ENCODE data around the gene SAV1. TPM values are rescaled to one million over a fixed set of nuclear protein-coding genes. Genes with fewer than 3 reads are reported as not detected.

Gene SAV1
- total and polyA plus RNA-seq, 2 of the 8 experiments (the other 6 are each of a cell fraction or from before 2014, with no cell fraction given) = 15.9 to 78.3 TPM

DNA sequence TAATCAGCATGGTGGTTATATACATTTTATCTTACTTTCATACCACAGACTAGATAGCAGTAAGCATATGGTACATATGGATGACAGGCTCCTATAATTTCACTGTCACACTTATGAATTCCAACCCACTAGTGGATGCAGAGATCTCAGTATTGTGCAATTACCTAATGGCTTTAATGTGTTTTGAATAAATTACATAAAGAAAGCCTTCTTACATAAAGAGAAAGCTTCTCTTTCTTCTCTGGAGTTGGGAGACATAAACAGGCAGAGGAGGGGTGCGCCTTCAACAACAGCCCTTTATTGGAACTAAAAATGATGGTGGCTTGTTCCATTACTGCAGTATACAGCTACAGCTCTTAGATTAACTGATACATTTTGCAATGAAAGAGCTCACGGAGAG is 52.6 kb downstream of the SAV1 start:
- Histone ChIP-seq H2BK120ac (replicated peaks; ENCODE audit: low read depth, low read length) (no peak overlapping the region), H3K14ac (ENCODE audit: insufficient read length) (no peak overlapping the region), H3K9me3 (ENCODE audit: insufficient read depth in 2 of 2, low read depth in 1 of 2, low read length in 1 of 2) (no peaks in the 10 kb centered on the region), H3K36me3 (ENCODE audit: control insufficient read depth in 2 of 4, insufficient read depth in 4 of 4, low read length in 3 of 4) (no peaks in the 10 kb centered on the region), H3K79me2 (ENCODE audit: control insufficient read depth in 1 of 2, insufficient read depth in 2 of 2, low read length in 2 of 2) (no peaks in the 10 kb centered on the region), H2AFZ (ENCODE audit: low read length) (no peak overlapping the region), H2BK5ac (ENCODE audit: low read depth, low read length) (no peak overlapping the region), H2AK5ac (ENCODE audit: low read depth, low read length) (no peak overlapping the region), H3K4me1 (replicated peaks in 1 of 4; ENCODE audit: control insufficient read depth in 3 of 4, insufficient read depth in 4 of 4, low read length in 3 of 4) (no peaks in the 10 kb centered on the region), H4K8ac (ENCODE audit: extremely low read depth, insufficient read depth, low read length) (no peak overlapping the region), H3K56ac (replicated peaks; ENCODE audit: insufficient read length, low read depth, low read length) (no peak overlapping the region), H3K4me2 (ENCODE audit: insufficient read depth in 1 of 2, low read depth in 2 of 2, low read length in 2 of 2) (no peak overlapping the region), H3K27me3 (replicated peaks in 1 of 4; ENCODE audit: control insufficient read depth in 3 of 4, extremely low read depth in 1 of 4, insufficient read depth in 3 of 4, low read length in 3 of 4) (no peaks in the 10 kb centered on the region), H2BK15ac (ENCODE audit: low read length) (no peak overlapping the region), H3K23ac (ENCODE audit: insufficient read length) (no peak overlapping the region), H4K20me1 (replicated peaks in 1 of 2; ENCODE audit: control insufficient read depth in 1 of 2, insufficient read depth in 2 of 2, low read length in 2 of 2) (no peaks in the 10 kb centered on the region), H3K79me1 (ENCODE audit: low read depth, low read length) (no peaks in the 10 kb centered on the region), H3K23me2 (ENCODE audit: low read depth, low read length) (no peaks in the 10 kb centered on the region), H2BK20ac (ENCODE audit: low read length) (no peak overlapping the region), H4K5ac (ENCODE audit: insufficient read length, low read depth, low read length) (no peak overlapping the region), H3K9ac (replicated peaks in 1 of 4; ENCODE audit: extremely low read depth in 1 of 4, low read depth in 3 of 4, low read length in 3 of 4) (no peak overlapping the region), H3K27ac (ENCODE audit: low read depth, low read length) (no peak overlapping the region), H3K4ac (replicated peaks; ENCODE audit: insufficient read length, low read depth, low read length) (no peak overlapping the region), H2BK12ac (ENCODE audit: low read depth, low read length) (no peak overlapping the region), H4K91ac (replicated peaks; ENCODE audit: insufficient read length, low read length) (no peak overlapping the region), H3K4me3 (ENCODE audit: extremely low read depth in 1 of 4, insufficient read depth in 2 of 4, low read depth in 3 of 4, low read length in 4 of 4) (no peak overlapping the region), H3K18ac (ENCODE audit: extremely low read depth, low read length) (no peak overlapping the region)
- FAIRE-seq (no peak), DNase-seq (ENCODE audit: low read depth in 1 of 2, low spot score in 2 of 2) (no peak)
- WGBS, 2 experiments (ENCODE audit: extremely low coverage in 1 of 2, insufficient coverage in 1 of 2, insufficient read length in 1 of 2, insufficient replicate concordance in 2 of 2, low coverage in 1 of 2, low lambda C conversion rate in 2 of 2, missing lambda C conversion rate in 1 of 2) = 93% methylated on average over 2 of the region's 2 CpGs; no CpG with 5 or more reads in 1 of the 2 experiments
- ChIA-PET POLR2A (ENCODE audit: partially characterized antibody) (no interaction called here), CTCF (ENCODE audit: partially characterized antibody) (interaction anchor here (1.5 to 2.3 kb wide), 4 partner anchors 9 to 245 kb away, joined by 3 to 10 read pairs (median 5); no protein-coding TSS in a partner anchor)
- TF ChIP-seq GABPA (IDR thresholded peaks at IDR 0.05; ENCODE audit: borderline replicate concordance, insufficient read depth, low read length) (no peak), RFX5 (IDR thresholded peaks at IDR 0.05; ENCODE audit: borderline replicate concordance, low read depth, low read length) (no peak), POLR2A (IDR thresholded peaks at IDR 0.05; ENCODE audit: control extremely low read depth in 1 of 2, low read depth in 2 of 2, low read length in 2 of 2) (no peak), KDM4A (IDR thresholded peaks at IDR 0.05; ENCODE audit: low read depth, low read length, severe bottlenecking) (no peak), CBX8 (IDR thresholded peaks at IDR 0.05; ENCODE audit: borderline replicate concordance, low read depth, low read length) (no peak), TBP (IDR thresholded peaks at IDR 0.05; ENCODE audit: low read depth, low read length) (no peak), KDM1A (IDR thresholded peaks at IDR 0.05; ENCODE audit: borderline replicate concordance, low read length) (no peak)
- TF ChIP-seq, protein P1, sequence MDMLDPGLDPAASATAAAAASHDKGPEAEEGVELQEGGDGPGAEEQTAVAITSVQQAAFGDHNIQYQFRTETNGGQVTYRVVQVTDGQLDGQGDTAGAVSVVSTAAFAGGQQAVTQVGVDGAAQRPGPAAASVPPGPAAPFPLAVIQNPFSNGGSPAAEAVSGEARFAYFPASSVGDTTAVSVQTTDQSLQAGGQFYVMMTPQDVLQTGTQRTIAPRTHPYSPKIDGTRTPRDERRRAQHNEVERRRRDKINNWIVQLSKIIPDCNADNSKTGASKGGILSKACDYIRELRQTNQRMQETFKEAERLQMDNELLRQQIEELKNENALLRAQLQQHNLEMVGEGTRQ (IDR thresholded peaks at IDR 0.05; ENCODE audit: low read length) = no peak
- TF ChIP-seq, protein P2, sequence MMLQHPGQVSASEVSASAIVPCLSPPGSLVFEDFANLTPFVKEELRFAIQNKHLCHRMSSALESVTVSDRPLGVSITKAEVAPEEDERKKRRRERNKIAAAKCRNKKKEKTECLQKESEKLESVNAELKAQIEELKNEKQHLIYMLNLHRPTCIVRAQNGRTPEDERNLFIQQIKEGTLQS (IDR thresholded peaks at IDR 0.05; ENCODE audit: insufficient read depth, low read depth, low read length) = no peak

Data from H1 (cell line).